H1 (cell line): ENCODE results near the gene AAGAB. TPM values are rescaled to one million over a fixed set of nuclear protein-coding genes. Genes with fewer than 3 reads are reported as not detected.

Experiments used
- CTCF ChIA-PET: fragments of 300-600 bp; sonication (Branson Sonifier 250); formaldehyde crosslinking; loops from one replicate; lab custom pipeline; 2021; ENCODE audit not compliant: partially characterized antibody; lab: Charles Lee
- POLR2A ChIA-PET: fragments of 300-600 bp; sonication (Branson Sonifier 250); formaldehyde crosslinking; loops from one replicate; lab custom pipeline; 2021; ENCODE audit warnings: inconsistent platforms; ENCODE audit not compliant: partially characterized antibody; lab: Charles Lee
- DNase-seq, 2 experiments: peaks; one replicate each; pipeline versions ENCODE4 v3.0.0 to v3.0.0-alpha.2; 2010 to 2022; ENCODE audit warnings: low spot score in 2 of 2, low read depth in 1 of 2, mixed read lengths in 1 of 2
- FAIRE-seq: peaks from 2 replicates; lab custom pipeline; 2011; peaks lifted over from hg19 to GRCh38; lab: Jason Lieb, UNC
- H2AFZ ChIP-seq: 2 replicates; pipeline ENCODE4 v1.8.1; 2012; ENCODE audit warnings: low read length, inconsistent platforms
- H2AK5ac ChIP-seq: 2 replicates; pipeline ENCODE4 v1.6.1; 2013; ENCODE audit warnings: low read depth, low read length
- H2BK120ac ChIP-seq: replicated peaks from 2 replicates; pipeline ENCODE3; 2013; ENCODE audit warnings: low read depth, low read length, inconsistent platforms
- H2BK12ac ChIP-seq: 2 replicates; pipeline ENCODE4 v1.6.1; 2013; ENCODE audit warnings: low read depth, low read length
- H2BK15ac ChIP-seq: 2 replicates; pipeline ENCODE4 v1.6.1; 2013; ENCODE audit warnings: low read length
- H2BK20ac ChIP-seq: 2 replicates; pipeline ENCODE4 v1.6.1; 2013; ENCODE audit warnings: low read length
- H2BK5ac ChIP-seq: 2 replicates; pipeline ENCODE4 v1.6.1; 2013; ENCODE audit warnings: low read depth, low read length
- H3K14ac ChIP-seq: 2 replicates; pipeline ENCODE4 v1.6.1; 2013; ENCODE audit warnings: inconsistent platforms; ENCODE audit not compliant: insufficient read length
- H3K18ac ChIP-seq: 2 replicates; pipeline ENCODE4 v1.6.1; 2013; ENCODE audit warnings: low read length; ENCODE audit errors: extremely low read depth
- H3K23ac ChIP-seq: 2 replicates; pipeline ENCODE4 v1.6.1; 2013; ENCODE audit warnings: inconsistent platforms; ENCODE audit not compliant: insufficient read length
- H3K23me2 ChIP-seq: 2 replicates; pipeline ENCODE4 v1.6.1; 2013; ENCODE audit warnings: low read depth, low read length
- H3K27ac ChIP-seq: 2 replicates; pipeline ENCODE4 v1.6.1; 2011; ENCODE audit warnings: low read depth, low read length, inconsistent platforms
- H3K27me3 ChIP-seq, 4 experiments: replicated peaks in 1 of 4; 1 replicate in 1 of 4; 2 replicates in 3 of 4; pipeline versions ENCODE4 v1.6.1 to v1.8.1; 2011 to 2013; ENCODE audit warnings: low read length in 3 of 4, mild to moderate bottlenecking in 3 of 4, inconsistent platforms in 2 of 4, mixed read lengths in 2 of 4, moderate library complexity in 1 of 4; ENCODE audit not compliant: control insufficient read depth in 3 of 4, insufficient read depth in 3 of 4; ENCODE audit errors: extremely low read depth in 1 of 4
- H3K36me3 ChIP-seq, 4 experiments: 2 replicates each; pipeline versions ENCODE4 v1.6.1 to v1.8.1; 2011 to 2013; ENCODE audit warnings: mild to moderate bottlenecking in 4 of 4, low read length in 3 of 4, moderate library complexity in 2 of 4, control low read depth in 1 of 4, inconsistent platforms in 1 of 4; ENCODE audit not compliant: insufficient read depth in 4 of 4, control insufficient read depth in 2 of 4
- H3K4ac ChIP-seq: replicated peaks from 2 replicates; pipeline ENCODE3; 2013; ENCODE audit warnings: low read length, low read depth, mixed read lengths, inconsistent platforms; ENCODE audit not compliant: insufficient read length
- H3K4me1 ChIP-seq, 4 experiments: replicated peaks in 1 of 4; 1 replicate in 1 of 4; 2 replicates in 3 of 4; pipeline versions ENCODE4 v1.6.1 to v1.8.1; 2011 to 2013; ENCODE audit warnings: low read length in 3 of 4, inconsistent platforms in 2 of 4, mixed read lengths in 1 of 4; ENCODE audit not compliant: insufficient read depth in 4 of 4, control insufficient read depth in 3 of 4
- H3K4me2 ChIP-seq, 2 experiments: 2 replicates each; pipeline versions ENCODE4 v1.6.1 to v1.8.1; 2011 to 2013; ENCODE audit warnings: low read depth in 2 of 2, low read length in 2 of 2, control low read depth in 1 of 2, inconsistent platforms in 1 of 2, mild to moderate bottlenecking in 1 of 2; ENCODE audit not compliant: insufficient read depth in 1 of 2
- H3K4me3 ChIP-seq, 4 experiments: fragments of 200-600, 300-600 bp in 1 of 4; sonication (generic), shearing (Covaris generic), sonication (Bioruptor Twin) in 1 of 4; 2 replicates each; pipeline versions ENCODE4 v1.5.1 to v1.8.1; 2011 to 2016; ENCODE audit warnings: low read length in 4 of 4, low read depth in 3 of 4, control low read depth in 2 of 4, inconsistent platforms in 2 of 4, mild to moderate bottlenecking in 2 of 4, mixed read lengths in 1 of 4, moderate library complexity in 1 of 4; ENCODE audit not compliant: insufficient read depth in 2 of 4; ENCODE audit errors: extremely low read depth in 1 of 4
- H3K56ac ChIP-seq: replicated peaks from 2 replicates; pipeline ENCODE3; 2013; ENCODE audit warnings: low read depth, mild to moderate bottlenecking, mixed read lengths, low read length, inconsistent platforms; ENCODE audit not compliant: insufficient read length
- H3K79me1 ChIP-seq: 2 replicates; pipeline ENCODE4 v1.6.1; 2013; ENCODE audit warnings: low read depth, low read length, control low read depth
- H3K79me2 ChIP-seq, 2 experiments: 2 replicates each; pipeline versions ENCODE4 v1.6.1 to v1.8.1; 2012 to 2013; ENCODE audit warnings: low read length in 2 of 2, mild to moderate bottlenecking in 2 of 2, inconsistent platforms in 1 of 2; ENCODE audit not compliant: insufficient read depth in 2 of 2, control insufficient read depth in 1 of 2
- H3K9ac ChIP-seq, 4 experiments: replicated peaks in 1 of 4; 1 replicate in 1 of 4; 2 replicates in 3 of 4; pipeline versions ENCODE4 v1.6.1 to v1.8.1; 2011 to 2013; ENCODE audit warnings: low read depth in 3 of 4, low read length in 3 of 4, control low read depth in 2 of 4, mild to moderate bottlenecking in 2 of 4, moderate library complexity in 2 of 4, inconsistent platforms in 1 of 4; ENCODE audit errors: extremely low read depth in 1 of 4
- H3K9me3 ChIP-seq, 2 experiments: 2 replicates each; pipeline versions ENCODE4 v1.6.1 to v1.8.1; 2012 to 2013; ENCODE audit warnings: mild to moderate bottlenecking in 2 of 2, moderate library complexity in 2 of 2, control low read depth in 1 of 2, inconsistent platforms in 1 of 2, low read depth in 1 of 2, low read length in 1 of 2, mixed read lengths in 1 of 2; ENCODE audit not compliant: insufficient read depth in 2 of 2
- H4K20me1 ChIP-seq, 2 experiments: replicated peaks in 1 of 2; 2 replicates each; pipeline versions ENCODE3 to v1.8.1; 2011 to 2013; ENCODE audit warnings: inconsistent platforms in 2 of 2, low read length in 2 of 2, mild to moderate bottlenecking in 1 of 2; ENCODE audit not compliant: insufficient read depth in 2 of 2, control insufficient read depth in 1 of 2
- H4K5ac ChIP-seq: 2 replicates; pipeline ENCODE4 v1.6.1; 2013; ENCODE audit warnings: low read length, low read depth, mixed read lengths, inconsistent platforms; ENCODE audit not compliant: insufficient read length
- H4K8ac ChIP-seq: 2 replicates; pipeline ENCODE4 v1.8.0; 2013; ENCODE audit warnings: mild to moderate bottlenecking, moderate library complexity, low read length, inconsistent platforms; ENCODE audit not compliant: insufficient read depth; ENCODE audit errors: extremely low read depth
- H4K91ac ChIP-seq: replicated peaks from 2 replicates; pipeline ENCODE3; 2013; ENCODE audit warnings: low read length, mixed read lengths, inconsistent platforms; ENCODE audit not compliant: insufficient read length
- CBX5 ChIP-seq: fragments of 300-800, 300-1000 bp; sonication (generic); IDR thresholded peaks from 2 replicates; pipeline ENCODE4 v1.7.1; 2016; ENCODE audit warnings: antibody characterized with exemption, low read length, low read depth
- CEBPB ChIP-seq: IDR thresholded peaks from 2 replicates; pipeline ENCODE4 v1.6.1; 2012; ENCODE audit warnings: low read depth, low read length
- CTBP2 ChIP-seq: IDR thresholded peaks from 2 replicates; pipeline ENCODE4 v1.7.0; 2011; ENCODE audit warnings: borderline replicate concordance, mild to moderate bottlenecking, moderate library complexity, mixed read lengths, low read length; ENCODE audit not compliant: insufficient read depth, insufficient read length
- EGR1 ChIP-seq: IDR thresholded peaks from 2 replicates; pipeline ENCODE4 v1.6.1; 2011; ENCODE audit warnings: low read depth, low read length, borderline replicate concordance
- HDAC2 ChIP-seq, 2 experiments: fragments of 300-600 bp in 1 of 2; sonication (generic) in 1 of 2; IDR thresholded peaks; 2 replicates each; pipeline ENCODE4 v1.6.1; 2011 to 2012; ENCODE audit warnings: low read depth in 2 of 2, low read length in 2 of 2, mild to moderate bottlenecking in 2 of 2, moderate library complexity in 2 of 2, borderline replicate concordance in 1 of 2, inconsistent platforms in 1 of 2
- HDAC6 ChIP-seq: IDR thresholded peaks from one replicate; pipeline ENCODE4 v1.7.1; 2012; ENCODE audit warnings: low read depth, mild to moderate bottlenecking, inconsistent platforms, low read length, moderate library complexity
- JUND ChIP-seq: IDR thresholded peaks from 2 replicates; pipeline ENCODE4 v1.6.1; 2011; ENCODE audit warnings: mild to moderate bottlenecking, improper control_type of control experiment, low read length
- PHF8 ChIP-seq: fragments of 200-600 bp; sonication (generic); conservative IDR thresholded peaks from 2 replicates; pipeline ENCODE4 v1.7.1; 2012; ENCODE audit warnings: low read depth, mild to moderate bottlenecking, inconsistent platforms, low read length, moderate library complexity
- SP1 ChIP-seq: IDR thresholded peaks from 2 replicates; pipeline ENCODE4 v1.6.1; 2011; ENCODE audit warnings: low read depth, low read length
- SP4 ChIP-seq: IDR thresholded peaks from 2 replicates; pipeline ENCODE4 v1.6.1; 2012; ENCODE audit warnings: low read length, inconsistent platforms
- TEAD4 ChIP-seq: IDR thresholded peaks from 2 replicates; pipeline ENCODE4 v1.6.1; 2012; ENCODE audit warnings: low read depth, low read length, inconsistent platforms, mixed read lengths
- ZNF274 ChIP-seq: IDR thresholded peaks from 2 replicates; pipeline ENCODE4 v1.7.0; 2012; ENCODE audit warnings: low read length, borderline replicate concordance; ENCODE audit errors: extremely low read depth
- polyA plus RNA-seq, 7 experiments: library from polyadenylated mRNA; depleted of rRNA in 3 of 7; stranded (reverse) in 5 of 7; unstranded in 2 of 7; fragments of >200 nt in 5 of 7; fragments of 200-250 nt in 2 of 7; gene quantifications; 1 replicate in 5 of 7; 2 replicates in 1 of 7; 4 replicates in 1 of 7; pipeline versions ENCODE4 v1.2.1 to v1.2.3, GENCODE V29; 2011 to 2013; ENCODE audit warnings: missing spikeins in 2 of 7, mixed read lengths in 2 of 7
- total RNA-seq: library from RNA; stranded (reverse); fragmentation: NEBNext Ultra II Directional; extraction: Animal tissue kit (Norgen Biotek cat#: 25700); gene quantifications from 2 replicates; pipeline ENCODE4 v1.2.1, GENCODE V29; 2021
- TF ChIP-seq, protein P1 (sequence below), 3 experiments: IDR thresholded peaks; 1 replicate in 2 of 3; 2 replicates in 1 of 3; pipeline versions ENCODE4 v1.5.1 to v1.6.1; 2011; ENCODE audit warnings: low read length in 3 of 3, mild to moderate bottlenecking in 3 of 3, inconsistent platforms in 2 of 3, low read depth in 1 of 3, moderate library complexity in 1 of 3; ENCODE audit not compliant: insufficient read depth in 1 of 3; ENCODE audit errors: control extremely low read depth in 1 of 3

Gene AAGAB
- total and polyA plus RNA-seq, 2 of the 8 experiments (the other 6 are each of a cell fraction or from before 2014, with no cell fraction given), result 20.1 to 45.9 TPM

DNA sequence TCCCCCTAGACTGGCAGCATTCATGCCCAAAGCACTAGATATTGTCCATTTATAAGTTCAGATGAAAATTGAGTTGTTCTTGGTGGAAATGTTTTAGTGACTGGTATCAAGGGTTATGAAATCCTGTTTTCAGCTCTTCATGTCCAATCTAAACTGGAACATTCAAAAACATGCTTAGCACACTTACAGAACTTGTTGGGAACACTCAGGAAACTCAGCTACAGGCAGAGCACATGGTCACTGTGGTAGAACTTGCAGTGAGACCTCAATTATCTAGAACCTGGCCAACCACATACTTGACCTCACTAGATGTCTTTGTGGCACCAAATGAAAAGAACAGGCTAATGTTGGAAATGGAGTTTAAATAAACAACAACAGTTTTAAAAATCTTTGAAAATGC, 100.2 kb downstream of the AAGAB start:
- FAIRE-seq, result no peak
- CTCF ChIA-PET, result interaction anchor here (0.5 to 1.2 kb wide), 3 partner anchors 10 to 93 kb away, joined by 3 to 4 read pairs (median 3); no protein-coding TSS in a partner anchor
- no peak for TF ChIP-seq CEBPB
- no peak for TF ChIP-seq ZNF274
- TF ChIP-seq EGR1, result no peak
- TF ChIP-seq SP1, result no peak
- no peak for TF ChIP-seq SP4
- TF ChIP-seq JUND, result no peak
- TF ChIP-seq CTBP2, result no peak
- no peak for TF ChIP-seq HDAC2 (IDR thresholded peaks at IDR 0.05; ENCODE audit: borderline replicate concordance in 1 of 2, low read depth in 2 of 2, low read length in 2 of 2)
- no peak for TF ChIP-seq HDAC6
- no peak for TF ChIP-seq TEAD4
- TF ChIP-seq PHF8, result no peak
- TF ChIP-seq, protein P1, sequence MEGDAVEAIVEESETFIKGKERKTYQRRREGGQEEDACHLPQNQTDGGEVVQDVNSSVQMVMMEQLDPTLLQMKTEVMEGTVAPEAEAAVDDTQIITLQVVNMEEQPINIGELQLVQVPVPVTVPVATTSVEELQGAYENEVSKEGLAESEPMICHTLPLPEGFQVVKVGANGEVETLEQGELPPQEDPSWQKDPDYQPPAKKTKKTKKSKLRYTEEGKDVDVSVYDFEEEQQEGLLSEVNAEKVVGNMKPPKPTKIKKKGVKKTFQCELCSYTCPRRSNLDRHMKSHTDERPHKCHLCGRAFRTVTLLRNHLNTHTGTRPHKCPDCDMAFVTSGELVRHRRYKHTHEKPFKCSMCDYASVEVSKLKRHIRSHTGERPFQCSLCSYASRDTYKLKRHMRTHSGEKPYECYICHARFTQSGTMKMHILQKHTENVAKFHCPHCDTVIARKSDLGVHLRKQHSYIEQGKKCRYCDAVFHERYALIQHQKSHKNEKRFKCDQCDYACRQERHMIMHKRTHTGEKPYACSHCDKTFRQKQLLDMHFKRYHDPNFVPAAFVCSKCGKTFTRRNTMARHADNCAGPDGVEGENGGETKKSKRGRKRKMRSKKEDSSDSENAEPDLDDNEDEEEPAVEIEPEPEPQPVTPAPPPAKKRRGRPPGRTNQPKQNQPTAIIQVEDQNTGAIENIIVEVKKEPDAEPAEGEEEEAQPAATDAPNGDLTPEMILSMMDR (IDR thresholded peaks at IDR 0.05; ENCODE audit: control extremely low read depth in 1 of 3, insufficient read depth in 1 of 3, low read depth in 1 of 3, low read length in 3 of 3), result no peak
- TF ChIP-seq CBX5, result no peak

More for the DNA sequence above, 100.2 kb downstream of the AAGAB start:
- Histone ChIP-seq H3K9ac (no peak overlapping the region), H3K9me3 (no peaks in the 10 kb centered on the region), H2AK5ac (no peak overlapping the region), H3K27ac (no peak overlapping the region), H3K79me1 (no peaks in the 10 kb centered on the region; the same call in 1 of the 2 replicates), H2BK12ac (no peak overlapping the region), H2BK120ac (no peak overlapping the region), H4K91ac (no peak overlapping the region), H3K27me3 (no peaks in the 10 kb centered on the region), H3K56ac (no peak overlapping the region), H3K36me3 (no peaks in the 10 kb centered on the region), H4K20me1 (no peaks in the 10 kb centered on the region), H3K23me2 (no peaks in the 10 kb centered on the region), H3K4me3 (no peak overlapping the region), H3K23ac (no peak overlapping the region), H3K14ac (no peak overlapping the region), H3K79me2 (peaks cover 0 to 3% of the 10 kb centered on the region in 2 experiments; a peak in 1 of 4 replicates), H2BK20ac (no peak overlapping the region), H2AFZ (no peak overlapping the region), H3K18ac (no peak overlapping the region), H4K5ac (peak overlapping the region; percentile 49), H3K4me2 (no peak overlapping the region), H2BK15ac (no peak overlapping the region), H3K4me1 (peaks cover 4 to 18% (median 12%) of the 10 kb centered on the region in 4 experiments; a peak in 6 of 7 replicates), H3K4ac (no peak overlapping the region), H2BK5ac (no peak overlapping the region), H4K8ac (no peak overlapping the region)
- POLR2A ChIA-PET, result interaction anchor here (1.3 kb wide), 1 partner anchor 23 kb away, joined by 3 read pairs; no protein-coding TSS in a partner anchor
- no peak for DNase-seq
